GM10266 (cell line): Measurements from ENCODE around the gene KAZN.

Experiments used
- DNase-seq: peaks from one replicate; pipeline ENCODE4 v3.0.0; 2012; ENCODE audit errors: extremely low spot score
- TF ChIP-seq, protein P1 (sequence below): IDR thresholded peaks from 2 replicates; pipeline ENCODE4 v1.5.1; 2012; ENCODE audit warnings: mild to moderate bottlenecking, low read depth; ENCODE audit not compliant: control insufficient read depth, insufficient read depth; ENCODE audit errors: missing control alignments

KAZN gene

GRCh38 chr1:15139654-15140350, 541.3 kb downstream of the KAZN start:
- TF ChIP-seq, protein P1, sequence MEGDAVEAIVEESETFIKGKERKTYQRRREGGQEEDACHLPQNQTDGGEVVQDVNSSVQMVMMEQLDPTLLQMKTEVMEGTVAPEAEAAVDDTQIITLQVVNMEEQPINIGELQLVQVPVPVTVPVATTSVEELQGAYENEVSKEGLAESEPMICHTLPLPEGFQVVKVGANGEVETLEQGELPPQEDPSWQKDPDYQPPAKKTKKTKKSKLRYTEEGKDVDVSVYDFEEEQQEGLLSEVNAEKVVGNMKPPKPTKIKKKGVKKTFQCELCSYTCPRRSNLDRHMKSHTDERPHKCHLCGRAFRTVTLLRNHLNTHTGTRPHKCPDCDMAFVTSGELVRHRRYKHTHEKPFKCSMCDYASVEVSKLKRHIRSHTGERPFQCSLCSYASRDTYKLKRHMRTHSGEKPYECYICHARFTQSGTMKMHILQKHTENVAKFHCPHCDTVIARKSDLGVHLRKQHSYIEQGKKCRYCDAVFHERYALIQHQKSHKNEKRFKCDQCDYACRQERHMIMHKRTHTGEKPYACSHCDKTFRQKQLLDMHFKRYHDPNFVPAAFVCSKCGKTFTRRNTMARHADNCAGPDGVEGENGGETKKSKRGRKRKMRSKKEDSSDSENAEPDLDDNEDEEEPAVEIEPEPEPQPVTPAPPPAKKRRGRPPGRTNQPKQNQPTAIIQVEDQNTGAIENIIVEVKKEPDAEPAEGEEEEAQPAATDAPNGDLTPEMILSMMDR, result no peak

GRCh38 chr1:15141935-15142539, 543.6 kb downstream of the KAZN start:
- TF ChIP-seq, protein P1, result no peak
- no peak for DNase-seq

More at GRCh38 chr1:15139654-15140350, 541.3 kb downstream of the KAZN start:
- no peak for DNase-seq

DNA sequence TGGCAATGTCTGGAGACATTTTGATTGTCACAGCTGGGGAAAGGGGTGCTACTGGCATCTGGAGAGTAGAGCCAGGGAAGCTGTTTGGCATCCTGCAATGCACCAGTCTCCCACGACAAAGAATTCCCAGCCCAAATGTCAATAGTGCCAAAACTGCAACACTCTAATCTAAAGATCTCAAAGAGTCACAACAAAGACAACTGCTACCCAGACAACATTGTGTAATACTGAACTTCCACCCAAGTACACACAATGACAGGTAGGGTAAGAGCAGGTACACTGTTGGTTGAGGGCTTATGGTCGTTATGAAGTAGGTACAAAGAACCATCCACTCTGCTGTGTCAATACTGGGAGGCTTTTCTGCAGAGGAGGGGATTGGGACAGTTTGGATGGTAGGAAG, 546.8 kb downstream of the KAZN start:
- DNase-seq, result no peak
- TF ChIP-seq, protein P1, result no peak

DNA sequence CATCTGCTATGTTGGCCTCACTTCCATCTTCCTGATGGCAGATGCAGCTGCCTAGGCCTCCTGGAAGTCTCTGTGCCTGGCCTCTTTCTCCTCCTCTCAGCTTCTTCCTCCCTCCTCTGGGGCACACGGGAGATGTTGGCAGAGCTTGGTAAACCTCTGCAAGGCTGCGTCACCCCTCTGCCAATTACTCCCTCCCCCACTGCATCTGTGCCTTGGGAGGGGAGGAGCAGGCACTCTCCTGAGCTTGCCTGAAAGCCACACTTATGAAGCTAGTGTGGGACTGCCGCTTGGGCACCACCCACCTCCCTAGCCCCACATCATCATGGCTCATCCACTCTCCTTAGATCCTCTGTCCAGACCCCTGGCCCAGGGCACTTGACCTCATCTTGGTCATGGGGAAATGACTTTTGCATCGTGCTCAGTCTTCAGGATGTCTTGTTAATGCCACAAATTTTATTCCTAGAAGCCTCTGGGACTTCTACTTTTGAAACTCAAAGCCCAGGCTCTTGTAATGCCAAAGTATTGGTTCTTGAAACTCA, 547.7 kb downstream of the KAZN start:
- TF ChIP-seq, protein P1, result no peak
- no peak for DNase-seq

- TF ChIP-seq, protein P1, result no peak
- no peak for DNase-seq
These were observed 548.5 kb downstream of the KAZN start for GRCh38 chr1:15146971-15147376.

- TF ChIP-seq, protein P1, result no peak
- no peak for DNase-seq
These were observed 549.5 kb downstream of the KAZN start for GRCh38 chr1:15148004-15148403.

- TF ChIP-seq, protein P1, result no peak
- no peak for DNase-seq
These were observed 550.0 kb downstream of the KAZN start for GRCh38 chr1:15148475-15148874.
